Sigmoid colon (tissue), 4 donors: ENCODE data around the gene DRGX.

Experiments
- CTCF ChIP-seq, 4 experiments: fragments of 450-650 bp in 3 of 4; fragments of 200-600 bp in 1 of 4; IDR thresholded peaks; one replicate each; pipeline ENCODE4 v1.5.1; 2016 to 2019; ENCODE audit warnings: antibody characterized with exemption in 4 of 4, mild to moderate bottlenecking in 3 of 4, moderate library complexity in 2 of 4
- POLR2A ChIP-seq, 2 donors: fragments of 450-650 bp; IDR thresholded peaks; one replicate each; pipeline ENCODE4 v1.6.1; 2016; ENCODE audit warnings: antibody characterized with exemption in 2 of 2, mild to moderate bottlenecking in 2 of 2, moderate library complexity in 2 of 2
- POLR2AphosphoS5 ChIP-seq, 4 donors: sonication (generic); formaldehyde crosslinking; IDR thresholded peaks; one replicate each; pipeline ENCODE4 v1.6.1; 2017; ENCODE audit warnings: antibody characterized with exemption in 4 of 4

DNA sequence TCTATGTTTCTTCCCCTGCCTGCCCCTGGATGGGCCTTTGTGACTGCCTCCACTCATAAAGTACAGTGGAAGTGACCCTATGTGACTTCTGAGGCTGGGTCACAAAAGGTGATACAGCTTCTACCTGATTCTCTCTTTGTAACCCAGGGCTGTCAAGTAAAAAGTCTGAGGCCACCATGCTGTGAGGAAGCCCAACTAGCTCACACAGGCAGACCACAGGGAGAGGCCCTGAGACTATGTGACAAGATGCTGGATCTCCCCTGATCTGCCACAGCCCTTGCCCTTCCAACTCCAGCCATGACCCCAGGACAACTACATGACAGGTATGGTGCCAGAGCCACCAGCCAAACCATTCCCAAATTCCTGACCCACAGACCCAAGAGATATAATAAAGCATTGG is 45.8 kb downstream of the DRGX start:
- TF ChIP-seq CTCF (IDR thresholded peaks at IDR 0.05) (no peak), POLR2A (IDR thresholded peaks at IDR 0.05) (no peak), POLR2AphosphoS5 (IDR thresholded peaks at IDR 0.05) (no peak)
